ENCODE data around the gene MDK. TPM values are rescaled to one million over a fixed set of nuclear protein-coding genes. Genes with fewer than 3 reads are reported as not detected.

The MDK gene
- total RNA-seq, 1 experiment from 2014 or later = 286 TPM

- H3K36me3 ChIP-seq (ENCODE audit: control insufficient read depth in 1 of 2, insufficient read depth in 2 of 2, low read length in 2 of 2) = no peaks in the 10 kb centered on the region
- no peak overlapping the region for H3K4me2 ChIP-seq (ENCODE audit: low read length)
- no peak overlapping the region for H3K9ac ChIP-seq (ENCODE audit: low read length)
- H3K9me2 ChIP-seq (ENCODE audit: insufficient read depth) = no peaks in the 10 kb centered on the region
- no TSS peak for BruUV-seq (replicated peaks)
- ChIA-PET POLR2A (no interaction called here), CTCF (interaction anchor here (0.7 to 1.5 kb wide), 6 partner anchors 8 to 206 kb away, joined by 3 to 6 read pairs (median 3); partner anchors contain the start of gene AMBRA1), RAD21 (ENCODE audit: low non-redundant PET in 1 of 2, low total read pairs in 2 of 2, uncharacterized antibody in 2 of 2, unreplicated experiment in 2 of 2) (interaction anchor here (1.0 to 1.2 kb wide), 2 partner anchors 36 to 141 kb away, joined by 3 to 4 read pairs; no protein-coding TSS in a partner anchor)
- TF ChIP-seq TCF7L2 (IDR thresholded peaks at IDR 0.05; ENCODE audit: borderline replicate concordance, extremely low read depth, insufficient read depth, insufficient read length) (no peak), EZH2phosphoT487 (IDR thresholded peaks at IDR 0.05; ENCODE audit: borderline replicate concordance) (no peak), JUND (IDR thresholded peaks at IDR 0.05) (no peak), FOSL1 (IDR thresholded peaks at IDR 0.05; ENCODE audit: low read depth) (no peak), ELF1 (IDR thresholded peaks at IDR 0.05; ENCODE audit: borderline replicate concordance, low read depth) (no peak), EGR1 (IDR thresholded peaks at IDR 0.05; ENCODE audit: low read depth) (no peak), POLR2AphosphoS5 (IDR thresholded peaks at IDR 0.05; ENCODE audit: low read depth, low read length) (no peak), YY1 (IDR thresholded peaks at IDR 0.05; ENCODE audit: extremely low read depth, insufficient replicate concordance, low read depth, low read length) (no peak), SIN3A (IDR thresholded peaks at IDR 0.05; ENCODE audit: low read depth) (no peak)
- TF ChIP-seq, protein P1, sequence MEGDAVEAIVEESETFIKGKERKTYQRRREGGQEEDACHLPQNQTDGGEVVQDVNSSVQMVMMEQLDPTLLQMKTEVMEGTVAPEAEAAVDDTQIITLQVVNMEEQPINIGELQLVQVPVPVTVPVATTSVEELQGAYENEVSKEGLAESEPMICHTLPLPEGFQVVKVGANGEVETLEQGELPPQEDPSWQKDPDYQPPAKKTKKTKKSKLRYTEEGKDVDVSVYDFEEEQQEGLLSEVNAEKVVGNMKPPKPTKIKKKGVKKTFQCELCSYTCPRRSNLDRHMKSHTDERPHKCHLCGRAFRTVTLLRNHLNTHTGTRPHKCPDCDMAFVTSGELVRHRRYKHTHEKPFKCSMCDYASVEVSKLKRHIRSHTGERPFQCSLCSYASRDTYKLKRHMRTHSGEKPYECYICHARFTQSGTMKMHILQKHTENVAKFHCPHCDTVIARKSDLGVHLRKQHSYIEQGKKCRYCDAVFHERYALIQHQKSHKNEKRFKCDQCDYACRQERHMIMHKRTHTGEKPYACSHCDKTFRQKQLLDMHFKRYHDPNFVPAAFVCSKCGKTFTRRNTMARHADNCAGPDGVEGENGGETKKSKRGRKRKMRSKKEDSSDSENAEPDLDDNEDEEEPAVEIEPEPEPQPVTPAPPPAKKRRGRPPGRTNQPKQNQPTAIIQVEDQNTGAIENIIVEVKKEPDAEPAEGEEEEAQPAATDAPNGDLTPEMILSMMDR (IDR thresholded peaks at IDR 0.05 in 2 of 3, conservative IDR thresholded peaks at IDR 0.05 in 1 of 3; ENCODE audit: borderline replicate concordance in 1 of 3, insufficient read depth in 1 of 3, low read depth in 2 of 3, low read length in 2 of 3) = no peak
- TF ChIP-seq, protein P2, sequence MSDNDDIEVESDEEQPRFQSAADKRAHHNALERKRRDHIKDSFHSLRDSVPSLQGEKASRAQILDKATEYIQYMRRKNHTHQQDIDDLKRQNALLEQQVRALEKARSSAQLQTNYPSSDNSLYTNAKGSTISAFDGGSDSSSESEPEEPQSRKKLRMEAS (IDR thresholded peaks at IDR 0.05) = no peak
- TF ChIP-seq, protein P3, sequence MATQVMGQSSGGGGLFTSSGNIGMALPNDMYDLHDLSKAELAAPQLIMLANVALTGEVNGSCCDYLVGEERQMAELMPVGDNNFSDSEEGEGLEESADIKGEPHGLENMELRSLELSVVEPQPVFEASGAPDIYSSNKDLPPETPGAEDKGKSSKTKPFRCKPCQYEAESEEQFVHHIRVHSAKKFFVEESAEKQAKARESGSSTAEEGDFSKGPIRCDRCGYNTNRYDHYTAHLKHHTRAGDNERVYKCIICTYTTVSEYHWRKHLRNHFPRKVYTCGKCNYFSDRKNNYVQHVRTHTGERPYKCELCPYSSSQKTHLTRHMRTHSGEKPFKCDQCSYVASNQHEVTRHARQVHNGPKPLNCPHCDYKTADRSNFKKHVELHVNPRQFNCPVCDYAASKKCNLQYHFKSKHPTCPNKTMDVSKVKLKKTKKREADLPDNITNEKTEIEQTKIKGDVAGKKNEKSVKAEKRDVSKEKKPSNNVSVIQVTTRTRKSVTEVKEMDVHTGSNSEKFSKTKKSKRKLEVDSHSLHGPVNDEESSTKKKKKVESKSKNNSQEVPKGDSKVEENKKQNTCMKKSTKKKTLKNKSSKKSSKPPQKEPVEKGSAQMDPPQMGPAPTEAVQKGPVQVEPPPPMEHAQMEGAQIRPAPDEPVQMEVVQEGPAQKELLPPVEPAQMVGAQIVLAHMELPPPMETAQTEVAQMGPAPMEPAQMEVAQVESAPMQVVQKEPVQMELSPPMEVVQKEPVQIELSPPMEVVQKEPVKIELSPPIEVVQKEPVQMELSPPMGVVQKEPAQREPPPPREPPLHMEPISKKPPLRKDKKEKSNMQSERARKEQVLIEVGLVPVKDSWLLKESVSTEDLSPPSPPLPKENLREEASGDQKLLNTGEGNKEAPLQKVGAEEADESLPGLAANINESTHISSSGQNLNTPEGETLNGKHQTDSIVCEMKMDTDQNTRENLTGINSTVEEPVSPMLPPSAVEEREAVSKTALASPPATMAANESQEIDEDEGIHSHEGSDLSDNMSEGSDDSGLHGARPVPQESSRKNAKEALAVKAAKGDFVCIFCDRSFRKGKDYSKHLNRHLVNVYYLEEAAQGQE (IDR thresholded peaks at IDR 0.05; ENCODE audit: low read depth) = no peak
- DNase-seq (ENCODE audit: low read depth, low spot score) (no peak), ATAC-seq (no peak)
- H3K79me2 ChIP-seq (ENCODE audit: insufficient read depth, low read length) = no peaks in the 10 kb centered on the region
- H2AFZ ChIP-seq (ENCODE audit: low read depth, low read length, poor library complexity, severe bottlenecking) = no peak overlapping the region
- intact Hi-C loops (cut with micrococcal nuclease) = loop anchor here (1.0 to 10.0 kb wide), 4 partner anchors 141 to 417 kb away; partner anchors contain the start of genes ATG13 and HARBI1
- H3K4me3 ChIP-seq (replicated peaks in 1 of 2; ENCODE audit: low read depth in 1 of 2, low read length in 2 of 2) = no peak overlapping the region
- no peak overlapping the region for H3K27ac ChIP-seq (ENCODE audit: low read depth, low read length)
- H4K20me1 ChIP-seq (ENCODE audit: insufficient read depth) = no peaks in the 10 kb centered on the region
- peaks cover 21 to 75% of the 10 kb centered on the region in 2 experiments for H3K4me1 ChIP-seq (ENCODE audit: control insufficient read depth in 1 of 2, insufficient read depth in 2 of 2, low read length in 2 of 2)
- no peaks in the 10 kb centered on the region for H3K9me3 ChIP-seq (ENCODE audit: control insufficient read depth in 1 of 2, insufficient read depth in 1 of 2, low read depth in 1 of 2, low read length in 2 of 2)
- H3K27me3 ChIP-seq (ENCODE audit: insufficient read depth, low read length) = no peaks in the 10 kb centered on the region
Measured at GRCh38 chr11:46387919-46388618, 6.6 kb downstream of the MDK start.
